CD4-positive, alpha-beta T cell treated with Interleukin-17A for 4 hours (primary cell): ENCODE measurements around the gene HOXA9.

Experiments used
- DNase-seq: peaks from one replicate; pipeline ENCODE4 v3.0.0-alpha.2; 2020; ENCODE audit warnings: mixed read lengths

The HOXA9 gene

DNA sequence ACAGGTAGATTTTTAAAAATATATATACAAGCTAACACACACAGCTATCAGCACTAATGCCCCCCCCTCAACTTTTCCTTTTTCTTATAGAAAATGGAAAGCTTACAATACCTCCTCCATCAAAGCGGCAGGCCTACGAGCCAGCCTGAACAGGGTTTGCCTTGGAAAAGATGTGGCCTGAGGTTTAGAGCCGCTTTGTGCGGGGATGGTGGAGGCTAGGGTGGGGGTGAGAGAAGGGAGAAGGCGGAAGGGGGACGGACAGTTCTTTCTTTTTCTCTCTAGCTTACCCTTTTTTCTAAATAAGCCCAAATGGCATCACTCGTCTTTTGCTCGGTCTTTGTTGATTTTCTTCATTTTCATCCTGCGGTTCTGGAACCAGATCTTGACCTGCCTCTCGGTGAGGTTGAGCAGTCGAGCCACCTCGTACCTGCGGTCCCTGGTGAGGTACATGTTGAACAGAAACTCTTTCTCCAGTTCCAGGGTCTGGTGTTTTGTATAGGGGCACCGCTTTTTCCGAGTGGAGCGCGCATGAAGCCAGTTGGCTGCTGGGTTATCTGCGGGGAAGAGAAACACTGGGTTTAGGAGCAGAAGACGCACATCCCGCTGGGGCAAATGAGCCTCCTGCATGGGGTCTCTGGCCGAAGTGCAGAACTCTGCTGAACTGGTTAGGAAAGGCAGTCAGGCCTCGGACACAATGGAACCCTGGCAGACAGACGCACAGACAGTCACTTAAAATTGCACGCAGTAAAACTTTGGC is 1.9 kb downstream of the HOXA9 start:
- no peak for DNase-seq

- no peak for DNase-seq
These were observed 2.6 kb downstream of the HOXA9 start for GRCh38 chr7:27162561-27163287.

DNA sequence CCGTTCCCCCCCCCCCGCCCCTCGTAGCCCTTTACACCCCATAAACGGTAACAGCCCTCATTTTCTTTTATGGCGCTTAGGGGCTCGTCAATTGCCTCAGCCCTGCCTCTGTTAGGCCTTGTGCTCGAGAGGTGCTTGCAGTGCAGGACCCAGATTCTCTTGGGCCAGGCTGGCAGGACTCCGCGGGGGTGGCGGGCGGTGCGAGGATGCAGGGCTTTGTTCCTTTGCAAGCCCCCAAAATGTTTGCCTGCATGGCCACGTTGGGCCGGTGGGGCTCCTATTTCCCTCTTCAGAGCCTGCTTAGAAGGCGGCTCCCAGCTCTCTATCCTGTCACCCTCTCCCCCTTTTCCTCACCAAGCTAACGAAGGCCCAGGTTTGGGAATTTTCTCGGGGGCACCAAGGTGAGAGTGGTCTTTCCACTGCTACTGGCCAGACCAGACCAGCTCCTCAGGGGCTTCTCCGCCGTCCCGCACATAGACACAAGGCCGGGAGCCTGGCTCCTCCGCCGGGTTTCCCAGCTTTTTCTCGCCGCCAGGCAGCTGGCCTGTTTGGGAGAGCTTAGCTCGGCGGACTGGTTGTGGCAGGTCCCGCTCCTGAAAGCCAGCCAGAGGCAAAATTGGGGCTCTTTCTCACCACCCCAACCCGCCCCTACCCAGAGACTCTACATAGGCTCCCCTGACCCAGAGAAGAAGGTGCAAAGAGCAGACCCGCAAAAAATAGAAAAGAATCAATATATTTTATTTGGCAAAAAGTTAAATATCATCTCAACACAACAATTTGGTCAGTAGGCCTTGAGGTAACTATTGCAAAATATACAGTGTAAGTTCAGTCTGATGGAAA is 3.4 kb downstream of the HOXA9 start:
- peak; percentile 1 for DNase-seq

DNA sequence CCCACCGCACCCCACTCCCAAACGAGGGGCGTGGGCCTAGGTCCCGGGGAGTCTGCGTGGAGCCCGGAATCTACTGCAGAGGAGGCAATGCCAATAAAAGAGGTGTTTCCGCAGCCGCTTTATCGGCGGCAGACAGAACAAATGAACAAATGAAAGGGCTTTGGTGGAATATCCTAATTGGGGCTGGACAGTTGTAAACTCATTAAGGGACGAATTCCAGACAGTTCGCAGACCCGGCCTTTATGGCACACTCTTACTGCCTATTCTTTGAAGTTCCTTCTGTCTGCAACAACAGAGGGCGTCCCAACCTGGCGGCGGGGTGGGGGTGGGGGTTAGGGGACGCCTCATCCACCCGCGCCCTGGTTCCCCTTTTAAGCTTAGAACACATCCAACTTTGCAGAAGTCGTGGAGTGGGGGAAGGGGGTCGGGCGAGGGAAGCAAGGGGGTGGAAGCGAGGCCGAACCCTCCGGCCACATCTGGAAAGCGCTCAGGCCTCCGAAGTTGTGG is 4.1 kb downstream of the HOXA9 start:
- no peak for DNase-seq

DNA sequence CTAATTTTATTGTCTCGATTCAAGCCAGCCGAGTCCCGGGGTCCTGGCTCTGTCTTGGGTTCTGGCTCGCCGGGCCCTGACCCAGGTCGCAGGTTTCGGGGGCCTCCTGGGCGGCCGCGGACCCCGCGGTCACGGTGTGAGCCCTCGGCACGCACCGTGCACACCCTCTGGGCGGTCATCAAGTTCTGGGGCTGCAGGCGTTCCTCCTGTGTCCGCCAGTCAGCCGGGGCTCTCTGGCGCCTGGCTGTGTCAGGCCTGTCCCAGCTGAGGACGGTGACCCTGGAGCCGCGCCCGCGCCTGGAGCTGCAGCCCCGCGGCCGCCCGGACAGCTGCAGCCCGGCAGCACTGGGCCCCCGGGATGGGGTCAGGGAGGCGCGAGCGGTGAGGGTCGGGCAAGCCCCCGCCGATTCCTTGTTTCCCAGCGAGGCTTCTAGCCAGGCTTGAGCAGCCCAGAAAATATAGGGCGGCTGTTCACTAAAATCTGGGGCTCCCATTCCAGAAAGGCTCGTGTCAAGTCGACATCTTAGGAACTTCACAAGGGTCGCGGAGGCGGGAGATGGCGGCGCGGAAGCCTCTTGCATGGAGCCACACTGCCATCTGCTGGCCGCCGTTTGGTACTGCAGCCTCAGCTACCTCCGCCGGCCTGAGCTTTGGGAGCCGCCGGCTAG is 4.7 kb downstream of the HOXA9 start:
- DNase-seq = peak; percentile 91

DNA sequence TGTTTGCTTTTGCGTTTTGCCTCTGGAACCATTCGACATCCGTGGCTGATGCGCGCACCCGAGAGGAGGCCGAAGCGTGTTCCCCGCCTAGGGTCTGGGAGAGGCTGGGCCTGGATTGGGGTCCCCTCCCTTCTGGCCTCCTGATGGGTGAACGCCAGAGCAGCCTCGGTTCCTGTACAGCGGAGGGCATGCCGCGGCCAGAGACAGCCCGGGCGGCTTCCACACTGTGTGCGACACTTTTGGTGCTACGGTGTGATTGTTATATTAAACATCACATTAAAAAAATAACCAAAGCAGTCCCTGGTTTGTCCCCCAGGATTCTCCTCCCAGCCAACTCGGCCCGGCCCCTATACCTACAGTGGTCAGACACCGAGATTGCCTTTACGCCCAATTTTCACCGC is 5.2 kb downstream of the HOXA9 start:
- DNase-seq = peak; percentile 49

DNA sequence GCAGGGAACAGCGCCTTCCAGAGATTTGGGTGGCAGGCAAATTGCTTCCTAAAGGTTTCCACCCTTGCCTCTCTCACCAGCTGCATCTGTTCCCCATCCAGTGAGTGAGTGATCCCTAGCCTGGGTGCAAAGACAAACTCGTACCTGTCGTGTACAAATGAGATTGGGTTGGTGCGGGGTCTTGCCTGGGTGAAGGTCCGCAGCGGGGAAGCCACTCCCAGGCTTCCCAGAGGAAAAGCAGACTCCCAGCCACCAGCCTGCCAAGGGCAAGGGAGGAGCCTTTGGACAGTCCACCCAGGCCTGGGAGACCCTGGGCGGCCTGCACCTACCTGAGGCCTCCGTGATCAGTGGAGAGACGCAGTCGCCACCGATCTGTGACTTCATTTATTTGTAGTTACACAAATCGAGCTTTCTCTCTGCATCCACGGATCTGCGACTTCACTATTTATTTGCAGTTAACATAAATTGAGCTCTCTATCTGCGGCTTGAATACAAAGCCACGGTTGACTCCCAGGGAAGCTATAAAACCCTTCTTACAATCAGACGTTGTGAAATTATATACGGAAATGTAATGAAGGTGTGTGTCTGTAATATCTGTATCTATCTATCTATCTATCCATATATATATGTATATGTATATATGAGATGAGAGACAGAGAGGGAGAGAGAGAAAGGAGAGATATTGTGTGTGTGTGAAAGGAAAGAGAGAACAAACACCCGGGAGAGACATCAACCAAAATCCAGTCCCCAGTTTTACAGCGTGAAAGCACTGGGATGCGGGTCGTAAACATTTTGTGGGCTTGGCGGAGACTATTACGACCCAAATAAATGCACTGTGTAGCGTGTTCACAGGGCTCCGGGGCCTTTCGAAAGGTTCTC is 5.8 kb downstream of the HOXA9 start:
- no peak for DNase-seq

- no peak for DNase-seq
These were observed 6.7 kb downstream of the HOXA9 start for GRCh38 chr7:27158436-27159265.

DNA sequence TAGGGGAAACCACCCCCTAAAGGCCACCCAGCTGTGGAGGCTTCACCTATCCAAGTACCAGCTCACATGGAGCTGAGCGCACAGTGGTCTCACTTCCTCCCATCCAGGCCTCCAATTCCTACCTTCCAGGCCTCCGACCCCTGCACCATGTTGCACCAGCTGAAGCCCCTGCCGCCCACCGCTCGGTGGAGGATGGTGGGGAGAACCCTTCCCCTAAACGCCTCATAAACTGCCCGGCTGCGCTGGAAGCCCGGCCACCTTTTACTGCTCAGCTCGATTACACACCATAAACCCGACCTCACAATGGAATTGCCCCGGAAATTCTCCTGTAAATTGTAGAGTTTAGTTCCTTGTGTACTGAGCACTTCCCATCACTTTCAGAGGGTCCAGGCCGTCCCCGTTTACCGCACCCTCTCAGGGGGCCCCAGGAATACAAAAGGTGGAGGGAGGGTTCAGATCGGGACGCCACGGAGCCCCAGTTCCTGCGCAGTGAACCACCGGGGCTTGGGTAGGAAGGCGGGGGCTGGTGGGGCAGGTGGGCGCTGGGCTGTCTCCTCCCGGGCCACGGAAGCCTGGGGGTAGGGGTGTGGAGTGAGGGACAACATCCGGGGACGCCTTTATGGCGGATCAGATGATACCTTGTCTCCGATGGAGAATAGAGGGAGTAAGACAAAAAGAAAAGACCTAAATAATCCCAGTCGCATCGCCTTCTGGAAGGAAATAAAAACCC is 7.5 kb downstream of the HOXA9 start:
- DNase-seq = no peak

GRCh38 chr7:27156916-27157701 is 8.2 kb downstream of the HOXA9 start:
- no peak for DNase-seq

DNA sequence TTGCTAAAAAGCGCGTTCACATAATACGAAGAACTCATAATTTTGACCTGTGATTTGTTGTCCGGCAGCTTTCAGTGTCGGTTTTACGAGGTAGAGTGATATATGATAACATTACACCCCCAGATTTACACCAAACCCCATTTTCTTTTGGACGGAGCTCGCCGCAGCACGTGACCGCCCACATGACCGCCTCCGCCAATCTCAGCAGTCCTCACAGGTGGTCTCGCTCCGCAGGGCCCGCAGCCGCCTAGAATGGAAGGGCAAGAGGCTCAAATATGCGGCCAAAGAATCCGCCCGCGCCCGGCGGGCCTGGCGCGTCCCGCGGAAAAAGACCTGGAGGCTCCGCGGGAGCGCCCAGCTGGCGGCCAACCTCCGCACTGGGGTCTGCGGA is 8.8 kb downstream of the HOXA9 start, which contains the start of gene HOXA7:
Gene HOXA7, minus strand, starts transcription at position 168 of the 391 bp plus-strand sequence. Its CDS starts 130 bp downstream, at position 38.
- DNase-seq = no peak

DNA sequence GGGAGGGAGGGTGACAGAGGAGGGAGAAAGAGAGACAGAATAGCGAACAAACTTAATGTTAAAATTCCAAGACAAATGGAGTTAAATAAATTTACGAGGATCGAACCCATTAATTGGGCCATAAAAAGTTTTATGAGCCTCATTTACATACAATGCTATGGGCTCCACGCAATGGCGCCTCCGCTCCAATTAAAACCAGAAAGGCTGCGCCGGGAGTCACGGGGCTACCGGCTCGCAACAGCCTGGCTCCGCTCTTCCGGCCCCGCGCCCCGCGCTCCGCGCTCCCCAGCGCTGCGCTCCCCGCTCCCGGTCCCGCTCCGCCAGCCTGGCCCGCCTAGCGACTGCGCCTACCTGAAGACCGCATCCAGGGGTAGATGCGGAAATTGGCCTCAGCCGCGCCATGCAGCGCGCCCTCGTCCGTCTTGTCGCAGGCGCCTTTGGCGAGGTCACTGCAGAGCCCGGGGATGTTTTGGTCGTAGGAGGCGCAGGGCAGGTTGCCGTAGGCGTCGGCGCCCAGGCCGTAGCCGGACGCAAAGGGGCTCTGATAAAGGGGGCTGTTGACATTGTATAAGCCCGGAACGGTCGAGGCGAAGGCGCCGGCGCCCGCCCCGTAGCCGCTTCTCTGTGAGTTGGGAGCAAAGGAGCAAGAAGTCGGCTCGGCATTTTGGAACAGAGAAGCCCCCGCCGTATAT is 9.4 kb downstream of the HOXA9 start:
- peak; percentile 43 for DNase-seq

- DNase-seq = peak; percentile 57
These were observed 10.2 kb downstream of the HOXA9 start for GRCh38 chr7:27154901-27155815.

DNA sequence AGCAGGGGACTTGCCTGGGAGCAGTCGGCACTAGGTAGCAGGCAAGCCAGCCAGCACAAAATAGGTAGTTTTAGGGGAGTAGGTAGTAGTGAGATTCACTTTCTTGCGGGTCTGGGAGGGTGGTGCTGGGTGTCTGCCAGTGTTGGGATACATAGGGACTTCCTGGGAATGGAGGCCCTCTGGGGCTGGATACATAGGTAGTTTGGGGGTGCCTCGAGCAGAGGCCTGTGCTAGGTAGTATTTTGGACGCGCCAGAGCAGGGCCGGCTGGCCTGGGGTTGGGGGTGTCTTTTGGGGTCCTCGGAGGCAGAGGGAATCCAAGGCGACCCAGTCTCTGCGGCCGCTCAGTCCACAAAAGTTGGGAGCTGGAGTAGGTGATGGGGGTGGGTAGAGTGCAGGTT is 11.0 kb downstream of the HOXA9 start:
- DNase-seq = no peak

DNA sequence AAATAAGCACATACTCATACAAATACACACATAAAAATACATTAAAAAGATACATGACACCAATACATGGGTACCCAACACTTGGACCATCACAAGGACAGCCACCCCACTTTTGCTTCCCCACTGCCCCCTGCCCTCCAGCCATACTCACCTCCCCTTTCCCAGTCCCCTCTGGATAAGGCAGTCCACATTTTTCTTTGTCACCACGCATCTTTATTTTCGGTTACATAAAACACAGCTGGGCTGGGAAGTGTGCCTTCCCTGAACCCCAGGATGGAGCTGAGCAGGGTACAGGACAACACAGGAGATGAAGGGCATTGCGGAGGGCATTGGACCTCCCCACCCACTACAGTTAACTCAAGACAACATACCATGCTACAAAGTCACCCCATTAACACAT is 11.8 kb downstream of the HOXA9 start:
- DNase-seq = no peak

- DNase-seq = no peak
These were observed 12.4 kb downstream of the HOXA9 start for GRCh38 chr7:27152816-27153442.
